Stimulated activated CD8-positive, alpha-beta memory T cell treated with anti-CD3 and anti-CD28 coated beads, Interleukin-12 subunit alpha, Interleukin-12 subunit beta, amount 100 ng/mL, for 24 hours (primary cell): ENCODE data around the gene PTPN3.

ENCODE experiments used
- DNase-seq: peaks from one replicate; pipeline ENCODE4 v3.0.0-alpha.2; 2020; ENCODE audit errors: extremely low read depth

PTPN3 gene

GRCh38 chr9:109454041-109454440, 44.1 kb downstream of the PTPN3 start:
- DNase-seq = no peak

GRCh38 chr9:109453210-109453842, 44.8 kb downstream of the PTPN3 start:
- DNase-seq = no peak

GRCh38 chr9:109452761-109453160, 45.3 kb downstream of the PTPN3 start:
- DNase-seq = no peak

GRCh38 chr9:109451311-109452025, 46.6 kb downstream of the PTPN3 start:
- DNase-seq = no peak

- no peak for DNase-seq
Measured at GRCh38 chr9:109450346-109450745, 47.8 kb downstream of the PTPN3 start.

- no peak for DNase-seq
Measured at GRCh38 chr9:109449036-109449798, 48.9 kb downstream of the PTPN3 start.

- DNase-seq = no peak
Measured at GRCh38 chr9:109448223-109448622, 49.9 kb downstream of the PTPN3 start.

GRCh38 chr9:109447329-109448076, 50.6 kb downstream of the PTPN3 start:
- no peak for DNase-seq

GRCh38 chr9:109444771-109445320, 53.3 kb downstream of the PTPN3 start:
- no peak for DNase-seq

- no peak for DNase-seq
Measured at GRCh38 chr9:109442716-109443115, 55.4 kb downstream of the PTPN3 start.

- DNase-seq = no peak
Measured at GRCh38 chr9:109441296-109441695, 56.8 kb downstream of the PTPN3 start.

GRCh38 chr9:109440797-109441287, 57.3 kb downstream of the PTPN3 start:
- no peak for DNase-seq

- no peak for DNase-seq
Measured at GRCh38 chr9:109440117-109440515, 58.0 kb downstream of the PTPN3 start.

- no peak for DNase-seq
Measured at GRCh38 chr9:109439378-109440116, 58.6 kb downstream of the PTPN3 start.

GRCh38 chr9:109437286-109437685, 60.8 kb downstream of the PTPN3 start:
- DNase-seq = no peak

- DNase-seq = no peak
Measured at GRCh38 chr9:109436071-109436470, 62.0 kb downstream of the PTPN3 start.

- DNase-seq = no peak
Measured at GRCh38 chr9:109433476-109433875, 64.6 kb downstream of the PTPN3 start.

GRCh38 chr9:109430231-109430630, 67.9 kb downstream of the PTPN3 start:
- DNase-seq = no peak

- DNase-seq = no peak
Measured at GRCh38 chr9:109428854-109429253, 69.3 kb downstream of the PTPN3 start.

GRCh38 chr9:109427886-109428285, 70.2 kb downstream of the PTPN3 start:
- DNase-seq = no peak
